AG08396 (cell line): ENCODE measurements around the gene MYL5.
"Not testable (repeated sequence)": the region's sequence is repeated elsewhere in the genome, so short reads cannot be mapped to it uniquely, and the experiment has no call there.

Experiments used
- DNase-seq: peaks from one replicate; pipeline ENCODE4 v3.0.0; 2012; ENCODE audit warnings: low spot score, mixed read lengths

The MYL5 gene

DNA sequence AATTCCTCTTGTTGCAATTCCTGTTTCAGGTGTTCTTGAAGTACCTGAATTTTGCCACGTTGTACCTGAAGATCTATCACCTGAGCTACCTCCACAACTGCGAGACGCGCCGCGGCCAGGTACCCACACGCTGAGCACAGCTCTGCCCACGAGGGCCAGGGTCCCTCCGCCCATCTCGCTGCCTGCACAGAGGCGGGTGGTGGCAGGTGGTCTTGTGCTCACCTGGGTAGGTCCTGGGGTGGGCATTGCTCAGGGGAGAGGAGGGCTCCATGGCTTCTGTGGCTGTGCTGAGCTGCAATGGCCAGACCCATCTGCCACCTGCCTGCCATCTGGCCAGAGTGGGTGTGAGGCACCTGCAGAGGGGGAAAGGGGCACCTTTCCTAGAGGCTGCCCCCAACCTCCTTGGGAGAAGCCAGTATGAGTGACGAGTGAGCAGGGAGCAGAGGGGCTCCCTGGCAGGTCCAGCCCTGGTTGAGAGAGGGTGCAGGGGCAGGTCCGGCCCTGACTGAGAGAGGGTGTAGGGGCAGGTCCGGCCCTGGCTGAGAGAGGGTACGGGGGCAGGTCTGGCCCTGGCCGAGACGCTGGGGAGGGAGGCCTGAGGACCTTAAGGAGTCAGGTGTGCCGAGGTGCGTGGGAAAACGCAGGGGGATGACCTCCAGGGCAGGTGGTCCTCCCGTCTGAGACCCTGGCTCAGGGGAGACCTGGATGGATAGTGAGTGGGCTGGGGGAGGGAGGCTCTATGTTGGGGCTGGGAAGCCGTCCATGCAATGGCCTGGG lies 38.3 kb upstream of the MYL5 start:
- no peak for DNase-seq

DNA sequence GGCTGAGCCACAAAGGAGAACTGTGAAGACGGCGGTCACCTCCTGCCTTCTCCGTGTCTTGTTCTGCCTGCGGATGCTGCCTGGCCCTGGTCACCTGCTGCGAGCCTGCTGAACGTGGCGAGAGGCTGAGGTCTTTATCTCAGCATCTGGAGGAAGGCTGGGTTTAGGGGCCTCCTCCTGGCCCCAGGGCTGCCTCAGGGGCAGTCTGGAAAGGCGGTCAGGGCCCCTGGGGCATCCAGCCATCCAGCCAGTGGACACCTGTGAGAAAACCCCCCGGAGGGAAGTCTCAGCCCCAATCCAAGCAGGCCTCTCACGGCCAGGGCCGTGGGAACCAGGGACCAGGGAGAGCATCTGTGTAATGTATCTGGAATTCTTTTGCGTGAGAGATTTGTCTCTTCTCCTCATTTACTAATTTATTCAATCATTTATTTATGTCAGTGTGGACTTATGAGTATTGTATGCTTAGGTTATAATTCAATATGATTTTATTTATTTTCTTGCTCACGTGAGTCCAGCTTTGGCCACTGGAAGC lies 37.6 kb upstream of the MYL5 start:
- no peak for DNase-seq

DNA sequence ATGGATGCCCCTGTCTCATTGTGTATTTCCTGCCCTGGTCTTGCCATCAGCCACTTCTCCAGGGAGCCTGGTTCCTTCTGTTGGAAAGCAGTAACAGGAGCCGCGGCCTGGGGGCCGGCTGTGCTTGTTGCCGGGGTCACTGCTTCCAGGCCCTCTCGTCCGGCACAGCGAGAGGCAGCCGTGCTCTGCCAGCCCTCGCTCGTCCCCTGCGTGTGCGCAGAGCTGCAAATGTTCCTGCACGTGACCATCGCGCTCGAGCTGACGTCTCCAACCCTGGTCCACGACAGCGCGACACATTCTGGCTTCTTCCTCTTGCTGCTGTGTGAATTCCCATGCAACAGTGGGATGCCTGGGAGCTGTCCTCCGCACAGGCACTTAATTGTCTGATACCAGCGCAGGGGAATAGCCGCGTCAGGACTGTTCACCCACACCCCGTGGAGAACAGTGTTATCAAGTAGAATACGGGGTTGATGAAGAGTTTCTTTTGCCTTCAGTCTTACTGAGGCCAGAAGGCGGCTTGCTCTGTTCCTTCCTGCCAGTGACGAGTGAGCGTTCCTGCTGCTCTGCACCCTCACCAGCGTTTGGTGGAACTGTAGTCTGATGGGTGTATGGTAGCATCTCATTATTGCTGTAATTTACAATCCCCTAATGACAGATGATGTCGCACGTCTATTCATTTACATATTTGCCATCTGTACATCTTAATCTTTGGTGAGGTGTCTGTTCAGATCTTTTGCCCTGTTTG lies 36.6 kb upstream of the MYL5 start:
- no peak for DNase-seq

DNA sequence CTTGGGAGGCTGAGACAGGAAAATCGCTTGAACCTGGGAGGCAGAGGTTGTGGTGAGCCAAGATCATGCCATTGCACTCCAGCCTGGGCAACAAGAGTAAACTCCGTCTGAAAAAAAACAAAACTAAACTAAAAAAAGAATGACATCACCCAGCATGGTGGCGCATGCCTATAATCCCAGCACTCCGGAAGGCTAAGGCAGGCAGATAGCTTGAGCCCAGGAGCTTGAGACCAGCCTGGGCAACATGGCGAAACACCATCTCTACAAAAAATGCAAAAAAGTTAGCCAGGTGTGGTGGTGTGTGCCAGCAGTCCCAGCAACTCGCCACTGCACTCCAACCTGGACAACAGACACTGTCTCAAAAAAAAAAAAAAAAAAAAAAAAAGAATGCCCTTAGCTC lies 32.0 kb upstream of the MYL5 start:
- not testable (repeated sequence) for DNase-seq

DNA sequence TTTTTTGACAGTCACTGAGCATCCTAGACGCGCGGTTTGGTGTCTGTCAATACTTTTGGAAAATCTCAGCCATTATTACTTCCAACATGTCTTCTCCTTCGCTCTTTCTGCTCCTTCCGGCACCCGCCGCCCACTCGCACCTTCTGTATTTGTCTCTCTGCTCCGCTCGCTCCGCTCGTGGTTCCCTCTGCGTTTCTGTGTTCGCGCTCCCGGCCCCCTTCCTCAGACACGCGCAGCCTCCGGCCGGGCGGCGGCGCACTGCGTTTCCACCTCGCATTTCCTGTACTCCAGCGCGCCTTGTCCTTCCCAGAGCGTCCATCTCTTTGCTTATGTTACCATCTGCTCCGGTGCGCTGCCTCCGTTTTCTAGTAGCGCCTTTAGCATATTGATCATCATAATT lies 27.9 kb upstream of the MYL5 start:
- no peak for DNase-seq

DNA sequence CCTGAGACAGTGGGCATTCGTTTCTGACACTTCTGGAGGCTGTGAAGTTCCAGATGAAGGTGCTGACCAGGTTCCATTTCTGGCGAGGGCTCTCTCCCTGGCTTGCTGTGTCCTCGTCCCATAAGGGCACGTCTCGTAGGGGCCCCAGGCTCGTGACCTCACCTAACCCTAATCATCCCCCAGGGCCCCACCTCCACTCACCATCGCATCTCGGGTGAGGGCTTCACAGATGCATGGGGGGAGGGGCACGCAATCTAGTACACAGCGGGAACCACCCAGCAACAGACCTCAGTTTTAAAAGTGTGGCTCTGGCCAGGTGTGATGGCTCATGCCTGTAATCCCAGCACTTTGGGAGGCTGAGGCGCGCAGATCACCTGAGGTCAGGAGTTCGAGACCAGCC lies 26.9 kb upstream of the MYL5 start:
- no peak for DNase-seq

DNA sequence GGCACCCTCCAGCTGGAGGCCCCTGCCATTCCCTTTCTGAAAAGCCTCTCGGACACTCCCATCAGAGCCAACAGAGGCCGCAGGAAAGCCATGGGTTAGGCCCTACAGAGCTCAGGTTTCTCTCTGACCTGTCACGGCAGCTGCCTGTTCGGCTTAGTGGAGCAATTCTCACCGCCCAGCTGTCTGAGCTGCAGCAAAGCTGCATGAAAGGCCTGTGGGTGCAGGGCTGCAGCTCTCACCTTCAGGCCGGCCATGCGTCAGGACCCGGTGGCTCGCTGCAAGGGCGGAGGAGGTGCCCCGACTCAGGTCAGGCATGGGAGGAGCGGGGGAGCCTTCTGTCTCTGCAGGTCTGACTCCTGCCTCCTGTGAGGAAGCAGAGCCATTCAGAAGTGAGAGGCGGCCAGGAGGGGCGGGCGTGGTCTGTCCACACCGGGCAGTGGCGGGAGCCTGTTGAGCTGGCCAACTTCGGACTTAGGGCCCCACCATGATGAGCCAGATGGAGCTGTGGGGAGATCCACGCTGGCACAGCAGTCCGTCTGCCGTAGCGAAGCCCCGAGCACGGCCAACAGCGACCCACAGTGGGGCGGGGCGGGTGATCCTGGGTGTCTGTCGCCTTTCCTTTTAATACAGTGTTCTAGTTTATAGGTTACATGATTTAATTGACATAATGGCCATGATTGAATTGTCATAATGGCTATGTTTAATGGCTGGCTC lies 25.6 kb upstream of the MYL5 start:
- no peak for DNase-seq

DNA sequence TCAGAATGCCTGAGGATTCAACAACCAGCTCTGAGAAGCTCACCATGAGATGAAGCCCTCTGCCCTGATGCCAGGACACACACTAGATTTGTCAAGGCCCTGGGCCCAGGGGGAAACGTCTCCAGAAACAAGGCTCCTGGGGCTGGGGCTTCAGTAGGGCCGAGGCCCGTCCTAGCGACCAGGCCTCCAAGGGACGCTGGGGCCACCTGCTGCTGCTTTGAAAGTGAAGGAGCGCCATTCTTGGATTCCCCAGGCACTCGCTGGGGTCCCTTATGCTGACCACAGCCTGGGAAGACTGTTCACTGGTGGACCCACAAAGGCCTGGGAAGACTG lies 25.1 kb upstream of the MYL5 start:
- DNase-seq, result no peak

DNA sequence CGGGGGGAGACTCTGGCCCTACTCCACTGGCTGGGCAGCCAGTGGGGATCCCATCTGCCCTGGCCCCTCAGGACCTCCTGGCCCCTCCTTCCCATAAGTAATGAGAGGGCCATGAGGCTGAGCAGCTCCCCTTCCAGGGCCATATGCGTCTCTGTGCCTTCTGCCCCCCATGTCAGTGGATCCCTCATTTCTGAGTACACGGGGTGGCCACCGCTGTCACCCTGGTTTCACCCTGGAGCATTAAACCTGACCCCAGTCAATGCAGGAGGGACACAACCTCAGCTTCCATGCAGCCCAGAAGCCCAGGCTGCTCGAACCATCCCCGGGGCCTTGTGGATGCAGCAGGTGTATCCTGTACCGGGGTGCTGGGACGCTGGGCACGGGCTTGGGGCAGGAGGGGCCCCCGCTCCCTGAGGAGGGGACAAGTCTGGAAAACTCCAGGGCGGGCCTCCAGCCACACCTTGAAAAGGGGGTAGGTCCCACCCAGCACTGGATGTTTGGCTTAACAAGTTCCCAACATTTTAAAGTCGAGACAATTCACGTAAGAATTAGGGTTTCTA lies 24.5 kb upstream of the MYL5 start:
- no peak for DNase-seq

DNA sequence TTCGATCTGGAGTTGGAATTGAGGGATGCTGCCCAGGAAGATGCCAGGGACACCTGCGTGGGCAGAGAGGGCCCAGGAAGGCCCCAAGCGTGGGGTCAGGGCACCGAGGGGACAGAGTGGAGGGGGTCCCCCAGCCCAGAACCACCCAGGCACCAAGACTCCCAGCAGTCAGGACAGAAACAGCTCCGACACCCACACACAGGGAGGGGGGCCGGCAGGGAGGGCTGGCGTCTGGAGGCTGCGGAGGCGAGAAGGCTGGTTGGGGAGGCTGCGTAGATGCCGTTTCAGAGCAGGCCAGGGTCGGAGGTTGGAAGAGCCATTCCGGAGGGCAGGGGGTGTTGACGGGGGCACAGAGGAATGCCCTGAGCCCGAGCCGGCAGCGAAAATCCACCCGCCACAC lies 23.9 kb upstream of the MYL5 start:
- no peak for DNase-seq

DNA sequence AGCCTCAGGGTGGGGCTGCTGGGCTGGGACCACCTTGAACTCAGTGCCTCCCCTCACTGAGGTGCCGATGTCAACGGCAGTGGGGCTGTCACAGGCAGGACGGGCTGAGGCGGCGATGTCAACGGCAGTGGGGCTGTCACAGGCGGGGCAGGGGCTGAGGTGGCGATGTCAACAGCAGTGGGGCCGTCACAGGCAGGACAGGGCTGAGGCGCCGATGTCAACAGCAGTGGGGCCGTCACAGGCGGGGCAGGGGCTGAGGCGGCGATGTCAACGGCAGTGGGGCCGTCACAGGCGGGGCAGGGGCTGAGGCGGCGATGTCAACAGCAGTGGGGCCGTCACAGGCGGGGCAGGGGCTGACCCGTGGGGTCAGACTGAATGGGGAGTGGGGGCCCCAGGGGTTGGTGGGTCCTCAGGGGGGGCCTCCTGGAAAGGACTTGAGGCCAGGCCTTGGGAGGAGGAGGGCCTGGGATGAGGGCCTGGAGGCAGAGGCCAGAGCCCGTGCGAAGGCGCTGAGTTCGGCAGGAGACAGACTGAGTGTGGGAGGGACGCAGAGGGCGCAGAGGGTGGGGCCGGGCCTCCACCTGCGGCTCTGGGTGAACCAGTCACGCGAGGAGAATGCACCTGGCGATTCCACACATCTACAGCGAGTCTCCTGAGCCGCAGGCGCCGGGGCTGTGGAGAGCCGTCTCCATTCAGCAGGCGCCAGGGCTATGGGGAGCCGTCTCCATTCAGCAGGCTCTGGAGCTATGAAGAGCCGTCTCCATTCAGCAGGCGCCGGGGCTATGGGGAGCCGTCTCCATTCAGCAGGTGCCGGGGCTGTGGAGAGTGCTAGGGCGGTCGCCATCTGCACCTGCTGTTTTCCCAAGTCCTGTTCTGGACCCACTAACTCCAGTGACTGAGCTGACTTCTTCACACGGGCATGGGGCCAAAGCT lies 23.1 kb upstream of the MYL5 start:
- no peak for DNase-seq

DNA sequence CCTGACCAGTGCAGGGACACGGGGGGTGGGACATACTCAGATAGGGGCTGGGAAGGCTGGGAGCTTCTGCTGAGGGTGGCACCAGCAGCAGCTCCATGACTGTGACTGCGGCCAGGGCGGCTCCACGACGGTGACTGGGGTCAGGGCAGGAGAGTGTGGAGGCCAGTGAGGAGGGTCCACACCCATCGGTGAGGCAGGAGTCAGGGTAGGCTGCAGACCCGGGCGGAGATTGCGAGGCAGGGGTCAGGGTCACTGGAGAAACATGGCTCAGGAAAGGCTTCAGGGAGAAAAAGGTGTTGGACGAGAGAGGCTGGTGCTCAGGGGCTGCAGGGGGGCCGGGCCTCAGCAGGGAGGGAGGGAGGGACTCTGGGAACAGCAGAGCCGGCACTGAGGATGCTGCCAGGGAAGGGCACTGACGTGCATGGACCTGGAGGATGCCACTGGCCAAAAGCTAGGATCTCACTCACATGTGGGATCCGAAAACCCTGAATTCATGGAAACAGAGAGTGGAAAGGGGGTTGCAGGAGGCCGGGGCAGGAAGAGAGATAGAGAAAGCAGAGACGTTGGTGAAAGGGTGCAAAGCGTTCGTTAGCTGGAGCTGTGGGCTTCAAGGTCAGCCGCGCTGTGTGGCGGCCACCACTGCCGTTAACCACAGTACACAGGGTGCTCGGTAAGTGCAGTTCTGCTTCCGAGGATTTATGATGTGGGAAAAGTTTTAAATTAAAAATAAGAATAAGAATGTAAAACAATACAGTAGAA lies 22.3 kb upstream of the MYL5 start:
- no peak for DNase-seq

DNA sequence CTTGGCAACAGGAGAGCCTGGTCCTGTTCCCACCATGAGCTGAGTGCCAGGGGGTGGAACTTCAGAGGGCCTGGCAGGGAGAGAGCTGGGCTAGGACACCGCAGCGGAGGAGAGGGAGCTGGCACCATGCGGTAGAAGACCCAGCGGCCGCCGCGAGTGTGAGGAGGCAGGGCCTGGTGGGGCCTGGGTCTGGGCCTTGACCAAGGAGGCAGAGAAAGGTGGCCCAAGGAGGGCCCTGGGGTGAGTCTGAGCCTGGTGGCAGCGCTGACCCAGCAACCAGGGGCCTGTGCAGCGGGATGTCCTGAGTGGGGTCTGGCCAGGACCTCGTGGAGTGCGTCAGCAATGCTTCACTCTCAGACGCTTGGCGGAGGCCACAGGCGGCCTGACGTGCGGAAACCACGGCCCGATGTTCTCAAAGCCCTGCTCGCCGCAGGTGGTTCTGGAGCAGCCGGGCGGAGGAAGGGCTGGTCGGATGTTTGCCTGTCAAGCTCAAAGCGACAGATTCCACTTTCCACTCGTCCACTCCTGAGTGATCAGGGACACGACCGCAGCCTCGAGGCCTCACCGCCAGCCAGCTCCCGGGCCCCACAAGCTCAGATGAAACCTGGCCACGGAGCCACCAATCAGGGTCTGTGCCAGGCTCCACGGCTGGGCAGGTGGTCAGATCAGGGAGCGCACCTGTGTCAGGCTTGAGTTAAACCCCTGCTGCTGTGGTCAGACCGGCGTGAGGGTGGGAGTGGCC lies 21.1 kb upstream of the MYL5 start:
- DNase-seq, result no peak

DNA sequence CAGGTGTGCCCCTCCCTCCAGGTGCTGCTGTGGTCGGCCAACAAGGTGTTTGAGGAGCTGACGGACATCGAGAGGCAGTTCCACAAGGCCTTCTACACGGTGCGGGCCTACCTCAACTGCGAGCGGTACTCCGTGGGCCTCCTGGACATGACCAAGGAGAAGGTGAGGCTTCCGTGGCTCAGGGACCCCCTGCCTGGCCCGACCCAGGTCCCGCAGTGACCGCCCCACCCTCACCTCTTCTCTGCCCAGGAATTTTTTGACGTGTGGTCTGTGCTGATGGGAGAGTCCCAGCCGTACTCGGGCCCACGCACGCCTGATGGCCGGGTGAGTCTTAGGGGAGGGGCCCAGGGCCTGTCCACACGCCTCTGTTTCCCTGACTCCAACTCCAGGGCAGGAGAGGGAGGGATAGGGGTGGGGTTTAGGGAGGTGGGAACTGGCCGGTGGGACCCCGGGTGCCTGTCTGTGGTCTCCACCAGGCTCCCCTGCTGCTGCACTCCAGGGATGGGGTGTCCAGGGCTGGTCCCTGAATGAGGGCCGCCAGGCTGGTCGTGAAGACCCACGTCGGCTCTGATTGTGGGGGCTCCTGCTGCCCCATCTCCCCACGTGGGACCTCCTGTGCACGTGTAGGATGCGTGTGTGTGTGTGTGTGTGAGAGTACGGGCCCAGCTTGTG lies 20.4 kb upstream of the MYL5 start:
- DNase-seq, result no peak

DNA sequence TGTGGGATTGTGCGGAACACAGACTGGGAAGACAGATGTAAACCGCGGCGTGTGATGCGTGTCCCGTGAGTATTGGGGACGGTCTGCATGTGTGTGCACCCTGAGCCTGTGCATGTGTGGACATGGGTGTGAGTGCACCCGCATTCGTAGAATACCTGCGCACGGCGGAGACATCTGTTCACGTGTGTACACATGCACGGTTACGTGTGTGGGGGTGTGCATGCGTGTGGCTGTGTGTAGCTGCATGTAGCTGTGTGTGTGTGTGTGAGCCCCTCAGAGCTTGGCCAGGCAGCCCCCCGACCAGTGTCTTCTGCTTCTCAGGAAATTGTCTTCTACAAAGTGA lies 19.9 kb upstream of the MYL5 start:
- DNase-seq, result no peak

DNA sequence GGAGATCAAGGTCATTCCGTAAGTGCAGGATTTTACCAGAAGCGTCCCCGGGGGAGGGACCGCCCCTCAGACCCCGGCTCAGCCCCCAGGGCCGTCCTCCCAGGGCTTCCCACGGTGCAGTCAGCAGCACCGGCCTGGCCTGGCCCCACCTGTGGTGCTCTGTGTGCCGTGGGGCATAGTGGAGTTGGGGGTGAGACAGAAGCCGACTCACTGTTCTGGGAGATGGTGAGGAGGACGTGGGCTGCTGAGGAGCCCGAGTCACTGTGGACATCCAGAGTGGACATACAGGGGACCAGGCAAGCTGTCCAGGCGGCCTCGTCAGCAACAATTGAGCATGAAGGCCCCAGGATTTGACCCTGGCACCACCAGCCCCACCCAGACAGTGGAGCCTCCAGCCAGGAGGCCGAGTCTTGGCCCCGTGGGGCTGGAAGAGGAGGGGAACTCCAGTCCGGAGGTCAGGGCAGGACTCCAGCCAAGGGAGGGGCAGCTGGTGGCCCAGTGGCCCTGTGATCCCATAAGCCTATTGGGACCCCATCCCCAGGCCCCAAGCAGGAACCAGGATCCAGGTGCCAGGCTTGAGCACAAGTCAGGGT lies 19.4 kb upstream of the MYL5 start:
- no peak for DNase-seq

DNA sequence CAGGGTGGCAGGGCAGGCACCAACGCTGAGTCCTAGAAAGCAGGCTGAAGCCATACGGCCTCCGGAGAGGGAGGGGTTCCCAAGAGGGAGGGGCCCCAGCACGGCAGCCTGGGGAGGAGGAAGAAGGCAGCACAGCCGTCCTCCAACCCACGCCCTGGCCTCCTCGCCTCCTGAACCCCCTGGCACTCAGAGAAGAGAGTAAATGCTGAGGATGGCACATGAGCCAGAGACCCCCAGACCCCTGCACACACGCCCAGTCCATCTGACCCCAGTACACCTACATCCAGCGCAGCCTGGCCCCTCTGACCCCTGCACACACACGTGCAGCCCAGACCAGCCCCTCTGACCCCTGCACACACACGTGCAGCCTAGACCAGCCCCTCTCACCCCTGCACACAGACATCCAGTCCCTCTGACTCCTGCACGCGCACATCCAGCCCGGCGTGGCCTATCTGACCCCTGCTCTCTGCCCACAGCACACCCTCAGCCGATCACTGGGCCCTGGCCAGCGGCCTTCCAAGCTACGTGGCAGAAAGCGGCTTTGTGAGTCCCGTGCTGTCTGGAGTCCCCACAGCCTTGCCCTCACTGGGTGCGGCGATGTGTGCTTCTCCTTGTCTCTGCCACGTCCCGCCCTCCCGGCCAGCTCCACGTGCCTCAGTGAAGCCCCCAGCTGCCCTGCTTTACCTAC lies 18.7 kb upstream of the MYL5 start:
- no peak for DNase-seq
